A673 (cell line): ENCODE results near the gene EXOC6B. TPM values are rescaled to one million over a fixed set of nuclear protein-coding genes. Genes with fewer than 3 reads are reported as not detected.
A peak's percentile ranks its signal among the peaks of the same experiment; 100 is the strongest.

Experiments used
- BruUV-seq: library from RNA; stranded (reverse); fragments of 400-500 nt; replicated peaks from 2 replicates; lab custom pipeline; 2021; lab: Mats Ljungman, UMichigan
- CTCF ChIA-PET: fragments of 300-600 bp; sonication (Branson Sonifier 250); formaldehyde crosslinking; loops from one replicate; lab custom pipeline; 2022; ENCODE audit warnings: antibody characterized with exemption; lab: Charles Lee
- POLR2A ChIA-PET: fragments of 300-600 bp; sonication (Branson Sonifier 250); formaldehyde crosslinking; loops from one replicate; lab custom pipeline; 2022; ENCODE audit warnings: antibody characterized with exemption; ENCODE audit not compliant: low non-redundant PET; lab: Charles Lee
- DNase-seq: peaks from one replicate; pipeline ENCODE4 v3.0.0-alpha.2; 2015; ENCODE audit warnings: low spot score
- H3K27ac ChIP-seq: fragments of 200-600 bp; sonication (generic); 2 replicates; pipeline ENCODE4 v1.5.1; 2016; ENCODE audit warnings: mixed run types, low read depth, mild to moderate bottlenecking, mixed read lengths, antibody characterized with exemption, low read length; ENCODE audit not compliant: poor library complexity, severe bottlenecking
- H3K27me3 ChIP-seq: fragments of 200-600 bp; sonication (generic); replicated peaks from 2 replicates; pipeline ENCODE4 v1.6.1; 2017; ENCODE audit warnings: mixed run types, low read depth, mild to moderate bottlenecking, mixed read lengths, antibody characterized with exemption, low read length; ENCODE audit not compliant: insufficient read depth, poor library complexity
- H3K36me3 ChIP-seq: fragments of 200-600 bp; sonication (generic); 2 replicates; pipeline ENCODE4 v1.6.1; 2016; ENCODE audit warnings: mixed run types, mild to moderate bottlenecking, mixed read lengths, antibody characterized with exemption, low read length; ENCODE audit not compliant: insufficient read depth, poor library complexity, severe bottlenecking
- H3K4me1 ChIP-seq: fragments of 200-600 bp; sonication (generic); 2 replicates; pipeline ENCODE4 v1.6.1; 2017; ENCODE audit warnings: mixed run types, mild to moderate bottlenecking, mixed read lengths, antibody characterized with exemption, low read length; ENCODE audit not compliant: insufficient read depth, poor library complexity, severe bottlenecking
- H3K4me3 ChIP-seq: fragments of 200-600 bp; sonication (generic); 2 replicates; pipeline ENCODE4 v1.5.1; 2016; ENCODE audit warnings: low read depth, mixed run types, mild to moderate bottlenecking, mixed read lengths, low read length; ENCODE audit not compliant: poor library complexity, severe bottlenecking
- H3K9me3 ChIP-seq: fragments of 200-600 bp; sonication (generic); 2 replicates; pipeline ENCODE4 v1.6.1; 2016; ENCODE audit warnings: mixed run types, low read depth, mild to moderate bottlenecking, mixed read lengths, antibody characterized with exemption, low read length; ENCODE audit not compliant: poor library complexity, severe bottlenecking
- EZH2 ChIP-seq: fragments of 200-600 bp; sonication (generic); IDR thresholded peaks from 2 replicates; pipeline ENCODE4 v1.6.1; 2017; ENCODE audit warnings: borderline replicate concordance, low read depth, mild to moderate bottlenecking, mixed read lengths, antibody characterized with exemption, low read length; ENCODE audit not compliant: poor library complexity, severe bottlenecking
- intact Hi-C: fragments of 100-400 bp; cut with micrococcal nuclease; formaldehyde crosslinking; loops from one replicate; pipeline ENCODE4 v1.10.0; 2022; ENCODE audit not compliant: unreplicated experiment
- total RNA-seq: library from RNA; stranded (reverse); gene quantifications from 2 replicates; pipeline ENCODE4 v1.2.3, GENCODE V29; 2021
- TF ChIP-seq, protein P1 (sequence below): fragments of 300-800, 200-600 bp; sonication (generic); conservative IDR thresholded peaks from 2 replicates; pipeline ENCODE4 v1.5.1; 2017; ENCODE audit warnings: low read depth, mild to moderate bottlenecking, antibody characterized with exemption, low read length, moderate library complexity, mixed read lengths

The EXOC6B gene
- total RNA-seq, 1 experiment from 2014 or later, result 138 TPM

DNA sequence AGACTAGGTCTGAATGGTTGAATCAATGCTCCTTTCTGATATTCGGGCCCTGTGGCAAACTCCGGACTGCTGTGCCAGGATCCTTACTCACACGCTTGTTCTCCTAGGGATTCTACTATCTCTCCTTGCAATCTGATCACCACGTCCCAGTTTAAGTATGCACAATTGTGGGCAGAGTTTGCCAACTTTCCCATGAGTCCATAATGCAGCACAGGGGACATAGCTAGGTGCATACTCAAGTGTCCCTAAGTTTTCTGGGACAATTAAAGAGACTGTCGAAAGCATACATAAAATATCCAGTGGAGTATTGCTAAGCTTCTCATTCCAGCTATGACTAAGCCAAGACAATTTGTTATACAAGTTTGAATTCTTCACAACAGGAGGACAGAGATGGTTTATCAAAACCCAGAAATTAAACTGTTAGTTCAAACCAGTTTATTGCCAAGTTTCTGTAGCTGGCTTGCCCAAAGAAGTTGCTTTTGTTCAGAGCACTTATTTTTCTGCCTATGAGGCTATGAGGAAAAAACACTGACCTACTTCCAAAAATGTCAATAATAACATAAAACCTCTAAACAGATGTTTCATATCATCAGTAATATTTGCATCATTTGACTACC lies 136.1 kb downstream of the EXOC6B start:
- no peaks in the 10 kb centered on the region for H3K36me3 ChIP-seq
- H3K4me3 ChIP-seq, result no peak overlapping the region
- DNase-seq, result no peak
- TF ChIP-seq EZH2, result no peak
- TF ChIP-seq, protein P1, sequence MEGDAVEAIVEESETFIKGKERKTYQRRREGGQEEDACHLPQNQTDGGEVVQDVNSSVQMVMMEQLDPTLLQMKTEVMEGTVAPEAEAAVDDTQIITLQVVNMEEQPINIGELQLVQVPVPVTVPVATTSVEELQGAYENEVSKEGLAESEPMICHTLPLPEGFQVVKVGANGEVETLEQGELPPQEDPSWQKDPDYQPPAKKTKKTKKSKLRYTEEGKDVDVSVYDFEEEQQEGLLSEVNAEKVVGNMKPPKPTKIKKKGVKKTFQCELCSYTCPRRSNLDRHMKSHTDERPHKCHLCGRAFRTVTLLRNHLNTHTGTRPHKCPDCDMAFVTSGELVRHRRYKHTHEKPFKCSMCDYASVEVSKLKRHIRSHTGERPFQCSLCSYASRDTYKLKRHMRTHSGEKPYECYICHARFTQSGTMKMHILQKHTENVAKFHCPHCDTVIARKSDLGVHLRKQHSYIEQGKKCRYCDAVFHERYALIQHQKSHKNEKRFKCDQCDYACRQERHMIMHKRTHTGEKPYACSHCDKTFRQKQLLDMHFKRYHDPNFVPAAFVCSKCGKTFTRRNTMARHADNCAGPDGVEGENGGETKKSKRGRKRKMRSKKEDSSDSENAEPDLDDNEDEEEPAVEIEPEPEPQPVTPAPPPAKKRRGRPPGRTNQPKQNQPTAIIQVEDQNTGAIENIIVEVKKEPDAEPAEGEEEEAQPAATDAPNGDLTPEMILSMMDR, result no peak
- intact Hi-C loops, result no loop called here
- no peak overlapping the region for H3K27ac ChIP-seq
- CTCF ChIA-PET, result no interaction called here
- no TSS peak for BruUV-seq
- POLR2A ChIA-PET, result no interaction called here
- no peaks in the 10 kb centered on the region for H3K27me3 ChIP-seq
- H3K4me1 ChIP-seq, result peaks cover 16% of the 10 kb centered on the region
- H3K9me3 ChIP-seq, result no peaks in the 10 kb centered on the region

- Histone ChIP-seq H3K9me3 (no peaks in the 10 kb centered on the region), H3K27me3 (no peaks in the 10 kb centered on the region), H3K27ac (peak overlapping the region; percentile 49), H3K36me3 (no peaks in the 10 kb centered on the region), H3K4me3 (no peak overlapping the region), H3K4me1 (peaks cover 17% of the 10 kb centered on the region)
- peak; percentile 58 for DNase-seq
- ChIA-PET POLR2A (no interaction called here), CTCF (no interaction called here)
- no TSS peak for BruUV-seq
- no peak for TF ChIP-seq EZH2
- intact Hi-C loops, result no loop called here
Observed at GRCh38 chr2:72685638-72686213, 140.1 kb downstream of the EXOC6B start.

DNA sequence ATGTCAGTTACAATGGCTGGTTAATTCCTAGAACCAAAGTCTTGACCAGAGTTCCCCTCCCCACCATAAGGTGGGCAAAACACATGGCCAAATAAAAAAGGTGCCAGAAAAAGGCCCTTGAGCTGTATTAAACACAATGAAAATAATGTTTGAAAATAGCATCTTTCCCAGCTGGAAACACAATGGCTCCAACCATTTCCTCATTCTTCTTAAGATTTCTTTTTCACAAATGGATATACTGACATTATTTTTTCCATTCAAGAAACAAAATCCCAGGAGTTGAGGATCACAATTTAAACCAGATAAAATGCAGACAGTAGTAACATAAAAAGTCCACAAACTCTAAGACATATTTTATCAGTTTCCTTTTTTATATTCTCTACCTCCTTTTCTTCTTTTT lies 143.8 kb downstream of the EXOC6B start:
- CTCF ChIA-PET, result no interaction called here

More for the DNA sequence above, 143.8 kb downstream of the EXOC6B start:
- no TSS peak for BruUV-seq
- POLR2A ChIA-PET, result no interaction called here
- Histone ChIP-seq H3K9me3 (no peaks in the 10 kb centered on the region), H3K27me3 (no peaks in the 10 kb centered on the region), H3K36me3 (no peaks in the 10 kb centered on the region), H3K27ac (no peak overlapping the region), H3K4me1 (peaks cover 24% of the 10 kb centered on the region), H3K4me3 (no peak overlapping the region)
- DNase-seq, result no peak
- intact Hi-C loops, result no loop called here
- no peak for TF ChIP-seq EZH2
- TF ChIP-seq, protein P1, result no peak
